Heart left ventricle (tissue), 16 donors: Measurements from ENCODE around the gene IL4R. TPM values are rescaled to one million over a fixed set of nuclear protein-coding genes. Genes with fewer than 3 reads are reported as not detected.

ENCODE experiments used
- ATAC-seq, 4 donors: fragments of 200-7000 bp; cut with Tn5 transposase; one replicate each; pipeline ENCODE4 v1.9.1; 2020 to 2022; ENCODE audit warnings: moderate library complexity in 4 of 4, mild to moderate bottlenecking in 3 of 4, moderate number of reproducible peaks in 1 of 4
- DNase-seq, 5 donors: peaks; one replicate each; pipeline ENCODE4 v3.0.0-alpha.2; 2020
- H3K27ac ChIP-seq, 12 donors: fragments of 200-600 bp; sonication (generic) in 4 of 12; one replicate each; pipeline versions ENCODE4 v1.5.0 to v1.8.0; 2016 to 2022; ENCODE audit warnings: mild to moderate bottlenecking in 2 of 12
- H3K27me3 ChIP-seq, 9 donors: fragments of 200-600 bp; sonication (generic) in 2 of 9; one replicate each; pipeline versions ENCODE4 v1.5.1 to v1.8.0; 2016 to 2022; ENCODE audit warnings: mild to moderate bottlenecking in 3 of 9
- H3K36me3 ChIP-seq, 9 donors: fragments of 200-600 bp; sonication (generic) in 2 of 9; one replicate each; pipeline versions ENCODE4 v1.5.0 to v1.8.0; 2018 to 2022; ENCODE audit warnings: mild to moderate bottlenecking in 2 of 9
- H3K4me1 ChIP-seq, 12 donors: fragments of 200-600 bp; sonication (generic) in 4 of 12; one replicate each; pipeline versions ENCODE4 v1.5.0 to v1.8.0; 2016 to 2022; ENCODE audit warnings: mild to moderate bottlenecking in 3 of 12
- H3K4me3 ChIP-seq, 12 donors: fragments of 200-600 bp; sonication (generic) in 4 of 12; one replicate each; pipeline versions ENCODE4 v1.5.0 to v1.8.0; 2017 to 2022; ENCODE audit warnings: mild to moderate bottlenecking in 9 of 12, moderate library complexity in 4 of 12
- H3K9me3 ChIP-seq, 12 donors: fragments of 200-600 bp; sonication (generic) in 4 of 12; one replicate each; pipeline versions ENCODE4 v1.5.0 to v1.8.0; 2016 to 2022; ENCODE audit warnings: mild to moderate bottlenecking in 1 of 12
- CTCF ChIP-seq, 12 donors: fragments of 200-600 bp; sonication (generic) in 4 of 12; IDR thresholded peaks; one replicate each; pipeline versions ENCODE4 v1.5.0 to v1.8.0; 2018 to 2022; ENCODE audit warnings: antibody characterized with exemption in 12 of 12, mild to moderate bottlenecking in 5 of 12
- POLR2A ChIP-seq, 2 donors: fragments of 450-650 bp; IDR thresholded peaks; one replicate each; pipeline ENCODE4 v1.6.1; 2017; ENCODE audit warnings: antibody characterized with exemption in 2 of 2, mild to moderate bottlenecking in 2 of 2, moderate library complexity in 2 of 2
- WGBS, 4 donors: extraction: QIAGEN DNeasy Blood & Tissue Kit in 2 of 4; methylation state at CpG; one replicate each; pipeline versions ENCODE4 v1.1.5 to v1.1.7; 2013 to 2018; 5-methylcytosine and 5-hydroxymethylcytosine counted together
- intact Hi-C, 10 donors: fragments of 100-400 bp; cut with DNase I; formaldehyde crosslinking; loops; one replicate each; pipeline versions ENCODE4 v1.11.1 to v1.14.2; 2022
- polyA plus RNA-seq, 2 donors: library from polyadenylated mRNA; stranded (reverse); fragments of 200-250 nt; gene quantifications; one replicate each; pipeline ENCODE4 v1.2.3, GENCODE V29; 2013
- total RNA-seq, 9 donors: library from RNA; depleted of rRNA in 2 of 9; stranded (reverse); fragments of >200 nt in 2 of 9; fragmentation: NEBNext Ultra II Directional in 3 of 9; extraction: Animal tissue kit (Norgen Biotek cat#: 25700) in 3 of 9; gene quantifications; one replicate each; pipeline versions ENCODE4 v1.1.0 to v1.2.4, GENCODE V29; 2016 to 2023
- donor health status: ischemic (EF 13 %, LVEDD 7.1; RV severe dilation, severe dysfunction).
- donor health status: healthy with polysubstance abuse.
- donor health status: DM: no; HTN: yes; CAD: no.
- donor health status: DM: no; HTN: no; CAD: no.
- donor health status: ischemic (EF 25% LVEDD 6.9; RV normal size, moderate dysfunction).
- donor health status: ischemic (EF 25% LVEDD 5.7; RV mildly dilated, moderate dysfunction).
- donor health status: healthy.
- donor health status: DM: yes; HTN: yes; CAD: no.
- donor health status: ischemic (EF 35%, LVEDD 5.7; RV mildly dilated, moderate dysfunction).
- donor health status: nonischemic (EF 11% LVEDD 7.7; RV severe dilation, severe dysfunction).
- donor health status: DM: yes; HTN: yes; CAD: no.
- donor health status: PGD.
- donor health status: ischemic (EF 29% LVEDD 5.4; RV normal size, mild dysfunction).
- donor health status: nonischemic (EF 23%, LVEDD 6.1; RV moderate dilation, normal function).

Gene IL4R
- total and polyA plus RNA-seq, 11 donors: 5.8 to 47.4 (median 8.2) TPM

GRCh38 chr16:27359051-27359450 lies 45.3 kb downstream of the IL4R start:
- H3K4me1 ChIP-seq: no peaks in the 10 kb centered on the region
- H3K4me3 ChIP-seq: no peak overlapping the region
- DNase-seq (no peak), ATAC-seq (no peak)
- peaks cover 0 to 98% (median 63%) of the 10 kb centered on the region in 9 donors for H3K36me3 ChIP-seq
- H3K27me3 ChIP-seq: no peaks in the 10 kb centered on the region
- H3K9me3 ChIP-seq: peaks cover 0 to 3% (median 0%) of the 10 kb centered on the region in 12 donors
- WGBS, 4 donors: 70 to 87% (median 81%) methylated on average over 4 of the region's 4 CpGs
- H3K27ac ChIP-seq: no peak overlapping the region
- intact Hi-C loops: loop anchor here in 1 of 10 donors (5.0 kb wide), 1 partner anchor 37 kb away; no protein-coding TSS in a partner anchor
- TF ChIP-seq CTCF (IDR thresholded peaks at IDR 0.05): no peak
- no peak for TF ChIP-seq POLR2A (IDR thresholded peaks at IDR 0.05)

GRCh38 chr16:27359615-27360014 lies 45.8 kb downstream of the IL4R start:
- WGBS, 4 donors: 81 to 92% (median 89%) methylated on average over 6 of the region's 6 CpGs
- ATAC-seq (no peak), DNase-seq (no peak)
- Histone ChIP-seq H3K27me3 (no peaks in the 10 kb centered on the region), H3K36me3 (peaks cover 0 to 96% (median 61%) of the 10 kb centered on the region in 9 donors), H3K9me3 (peaks cover 0 to 3% (median 0%) of the 10 kb centered on the region in 12 donors), H3K4me3 (no peak overlapping the region), H3K4me1 (no peaks in the 10 kb centered on the region), H3K27ac (no peak overlapping the region)
- no peak for TF ChIP-seq CTCF (IDR thresholded peaks at IDR 0.05)
- TF ChIP-seq POLR2A (IDR thresholded peaks at IDR 0.05): no peak
- intact Hi-C loops: loop anchor here in 4 of 10 donors (5.0 to 10.0 kb wide), 5 partner anchors 37 to 1525 kb away; no protein-coding TSS in a partner anchor

GRCh38 chr16:27361987-27362386 lies 48.2 kb downstream of the IL4R start:
- no peak for DNase-seq
- Histone ChIP-seq H3K9me3 (peaks cover 0 to 3% (median 0%) of the 10 kb centered on the region in 12 donors), H3K4me3 (no peak overlapping the region), H3K36me3 (peaks cover 0 to 72% (median 45%) of the 10 kb centered on the region in 9 donors), H3K27me3 (no peaks in the 10 kb centered on the region), H3K27ac (no peak overlapping the region), H3K4me1 (peaks cover 0 to 6% (median under 1%) of the 10 kb centered on the region in 12 donors)
- ATAC-seq: no peak
- TF ChIP-seq POLR2A (IDR thresholded peaks at IDR 0.05): no peak
- TF ChIP-seq CTCF (IDR thresholded peaks at IDR 0.05): no peak
- intact Hi-C loops: loop anchor here in 4 of 10 donors (5.0 to 10.0 kb wide), 4 partner anchors 120 to 1527 kb away; no protein-coding TSS in a partner anchor
- WGBS, 4 donors: 87 to 94% (median 90%) methylated on average over 3 of the region's 3 CpGs

GRCh38 chr16:27362570-27363245 lies 48.9 kb downstream of the IL4R start:
- intact Hi-C loops: loop anchor here in 4 of 10 donors (5.0 to 10.0 kb wide), 4 partner anchors 120 to 1528 kb away; no protein-coding TSS in a partner anchor
- Histone ChIP-seq H3K4me1 (peaks cover 0 to 13% (median 8%) of the 10 kb centered on the region in 12 donors), H3K36me3 (peaks cover 0 to 65% (median 43%) of the 10 kb centered on the region in 9 donors), H3K9me3 (peaks cover 0 to 3% (median 0%) of the 10 kb centered on the region in 12 donors), H3K27ac (no peak overlapping the region), H3K27me3 (no peaks in the 10 kb centered on the region), H3K4me3 (no peak overlapping the region)
- 86 to 91% (median 89%) methylated on average over 16 of the region's 16 CpGs for WGBS, 4 donors
- no peak for ATAC-seq
- DNase-seq: no peak
- TF ChIP-seq POLR2A (IDR thresholded peaks at IDR 0.05): no peak
- no peak for TF ChIP-seq CTCF (IDR thresholded peaks at IDR 0.05)
